Heart left ventricle (tissue), 13 donors: ENCODE results near the gene IRX6.

Source experiments
- POLR2A ChIP-seq, 2 donors: fragments of 450-650 bp; IDR thresholded peaks; one replicate each; pipeline ENCODE4 v1.6.1; 2017; ENCODE audit warnings: antibody characterized with exemption in 2 of 2, mild to moderate bottlenecking in 2 of 2, moderate library complexity in 2 of 2
- TF ChIP-seq, protein P1 (sequence below), 12 donors: fragments of 200-600 bp; sonication (generic) in 4 of 12; IDR thresholded peaks; one replicate each; pipeline versions ENCODE4 v1.5.0 to v1.8.0; 2018 to 2022; ENCODE audit warnings: antibody characterized with exemption in 12 of 12, mild to moderate bottlenecking in 5 of 12
- donor health status: ischemic (EF 13 %, LVEDD 7.1; RV severe dilation, severe dysfunction).
- donor health status: DM: no; HTN: yes; CAD: no.
- donor health status: DM: no; HTN: no; CAD: no.
- donor health status: ischemic (EF 25% LVEDD 6.9; RV normal size, moderate dysfunction).
- donor health status: ischemic (EF 25% LVEDD 5.7; RV mildly dilated, moderate dysfunction).
- donor health status: ischemic (EF 35%, LVEDD 5.7; RV mildly dilated, moderate dysfunction).
- donor health status: nonischemic (EF 11% LVEDD 7.7; RV severe dilation, severe dysfunction).
- donor health status: DM: yes; HTN: yes; CAD: no.
- donor health status: PGD.
- donor health status: ischemic (EF 29% LVEDD 5.4; RV normal size, mild dysfunction).
- donor health status: nonischemic (EF 23%, LVEDD 6.1; RV moderate dilation, normal function).

DNA sequence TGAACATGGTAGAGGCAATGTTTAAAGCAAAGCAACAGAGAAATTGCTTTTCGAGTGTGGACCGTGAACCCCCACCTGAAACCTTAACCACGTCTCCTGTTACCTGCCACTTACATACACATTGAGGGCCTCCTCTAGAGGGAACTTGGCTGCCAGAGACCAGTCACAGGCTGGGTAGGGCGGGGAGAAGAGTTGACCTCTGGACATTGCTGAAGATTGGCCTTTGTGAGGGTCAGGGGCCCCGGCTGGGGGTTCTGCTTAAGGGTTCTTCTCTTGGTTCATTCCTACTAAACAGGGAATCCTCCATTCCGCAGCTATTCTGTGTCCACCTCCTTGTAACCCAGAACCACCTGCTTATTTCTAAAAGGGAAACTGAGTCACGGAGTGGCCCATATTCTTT lies 53.8 kb downstream of the IRX6 start:
- TF ChIP-seq, protein P1, sequence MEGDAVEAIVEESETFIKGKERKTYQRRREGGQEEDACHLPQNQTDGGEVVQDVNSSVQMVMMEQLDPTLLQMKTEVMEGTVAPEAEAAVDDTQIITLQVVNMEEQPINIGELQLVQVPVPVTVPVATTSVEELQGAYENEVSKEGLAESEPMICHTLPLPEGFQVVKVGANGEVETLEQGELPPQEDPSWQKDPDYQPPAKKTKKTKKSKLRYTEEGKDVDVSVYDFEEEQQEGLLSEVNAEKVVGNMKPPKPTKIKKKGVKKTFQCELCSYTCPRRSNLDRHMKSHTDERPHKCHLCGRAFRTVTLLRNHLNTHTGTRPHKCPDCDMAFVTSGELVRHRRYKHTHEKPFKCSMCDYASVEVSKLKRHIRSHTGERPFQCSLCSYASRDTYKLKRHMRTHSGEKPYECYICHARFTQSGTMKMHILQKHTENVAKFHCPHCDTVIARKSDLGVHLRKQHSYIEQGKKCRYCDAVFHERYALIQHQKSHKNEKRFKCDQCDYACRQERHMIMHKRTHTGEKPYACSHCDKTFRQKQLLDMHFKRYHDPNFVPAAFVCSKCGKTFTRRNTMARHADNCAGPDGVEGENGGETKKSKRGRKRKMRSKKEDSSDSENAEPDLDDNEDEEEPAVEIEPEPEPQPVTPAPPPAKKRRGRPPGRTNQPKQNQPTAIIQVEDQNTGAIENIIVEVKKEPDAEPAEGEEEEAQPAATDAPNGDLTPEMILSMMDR (IDR thresholded peaks at IDR 0.05), result no peak
- no peak for TF ChIP-seq POLR2A (IDR thresholded peaks at IDR 0.05)
